ENCODE results near the gene PRR12. TPM values are rescaled to one million over a fixed set of nuclear protein-coding genes. Genes with fewer than 3 reads are reported as not detected.

The PRR12 gene
- total and polyA plus RNA-seq, 3 donors from 2014 or later, result 15.7 to 33.1 (median 32.8) TPM

DNA sequence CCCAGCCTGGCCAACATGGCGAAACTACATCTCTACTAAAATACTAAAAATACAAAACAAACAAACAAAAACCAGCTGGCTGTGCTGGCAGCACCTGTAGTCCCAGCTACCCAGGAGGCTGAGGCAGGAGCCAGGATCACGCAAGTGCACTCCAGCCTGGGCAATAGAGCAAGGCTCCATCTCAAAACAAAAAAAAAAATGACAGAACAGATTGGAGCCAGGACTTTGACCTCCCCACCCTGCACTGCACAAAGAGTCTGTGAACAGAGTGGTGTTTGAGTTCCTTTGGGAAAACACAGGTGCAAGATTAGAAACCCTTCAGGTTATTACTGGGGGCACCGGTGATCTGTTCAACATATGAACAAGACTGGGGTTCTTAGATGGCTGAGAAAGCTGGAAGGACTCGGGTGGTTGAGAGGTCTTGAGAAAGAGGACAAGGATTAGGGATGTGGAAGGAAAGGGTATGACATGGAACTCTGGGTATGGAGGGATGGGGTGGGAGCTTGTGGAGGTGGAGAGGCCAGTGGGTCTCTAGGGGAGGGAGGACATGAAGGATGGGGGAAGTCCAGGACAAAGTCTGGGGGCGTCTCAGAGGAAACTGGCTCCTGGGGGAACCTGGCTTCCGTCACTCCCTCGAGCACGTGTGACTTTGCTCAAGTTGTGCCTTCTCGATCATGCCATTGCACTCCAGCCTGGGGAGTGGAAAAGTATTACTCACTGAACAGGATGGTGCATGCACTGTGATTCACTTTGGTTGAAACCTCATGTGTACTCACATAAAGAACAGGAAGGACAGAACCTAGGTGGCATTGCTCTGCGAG lies 37.3 kb upstream of the PRR12 start:
- Histone ChIP-seq H3K4me1 (peaks cover 6% of the 10 kb centered on the region), H3K9me3 (no peaks in the 10 kb centered on the region), H3K36me3 (ENCODE audit: low read depth, missing control alignments) (no peaks in the 10 kb centered on the region), H3K4me3 (no peak overlapping the region), H3K27me3 (no peaks in the 10 kb centered on the region), H3K27ac (peak overlapping the region in 1 of 2 donors; percentile 53)
- TF ChIP-seq, protein P1, sequence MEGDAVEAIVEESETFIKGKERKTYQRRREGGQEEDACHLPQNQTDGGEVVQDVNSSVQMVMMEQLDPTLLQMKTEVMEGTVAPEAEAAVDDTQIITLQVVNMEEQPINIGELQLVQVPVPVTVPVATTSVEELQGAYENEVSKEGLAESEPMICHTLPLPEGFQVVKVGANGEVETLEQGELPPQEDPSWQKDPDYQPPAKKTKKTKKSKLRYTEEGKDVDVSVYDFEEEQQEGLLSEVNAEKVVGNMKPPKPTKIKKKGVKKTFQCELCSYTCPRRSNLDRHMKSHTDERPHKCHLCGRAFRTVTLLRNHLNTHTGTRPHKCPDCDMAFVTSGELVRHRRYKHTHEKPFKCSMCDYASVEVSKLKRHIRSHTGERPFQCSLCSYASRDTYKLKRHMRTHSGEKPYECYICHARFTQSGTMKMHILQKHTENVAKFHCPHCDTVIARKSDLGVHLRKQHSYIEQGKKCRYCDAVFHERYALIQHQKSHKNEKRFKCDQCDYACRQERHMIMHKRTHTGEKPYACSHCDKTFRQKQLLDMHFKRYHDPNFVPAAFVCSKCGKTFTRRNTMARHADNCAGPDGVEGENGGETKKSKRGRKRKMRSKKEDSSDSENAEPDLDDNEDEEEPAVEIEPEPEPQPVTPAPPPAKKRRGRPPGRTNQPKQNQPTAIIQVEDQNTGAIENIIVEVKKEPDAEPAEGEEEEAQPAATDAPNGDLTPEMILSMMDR (IDR thresholded peaks at IDR 0.05), result no peak
- TF ChIP-seq POLR2A (IDR thresholded peaks at IDR 0.05), result no peak
- 58 to 65% methylated on average over 10 of the region's 10 CpGs for WGBS, 2 donors
- intact Hi-C loops (cut with DNase I; ENCODE audit: low total_unique reads), result no loop called here
- DNase-seq, result no peak

DNA sequence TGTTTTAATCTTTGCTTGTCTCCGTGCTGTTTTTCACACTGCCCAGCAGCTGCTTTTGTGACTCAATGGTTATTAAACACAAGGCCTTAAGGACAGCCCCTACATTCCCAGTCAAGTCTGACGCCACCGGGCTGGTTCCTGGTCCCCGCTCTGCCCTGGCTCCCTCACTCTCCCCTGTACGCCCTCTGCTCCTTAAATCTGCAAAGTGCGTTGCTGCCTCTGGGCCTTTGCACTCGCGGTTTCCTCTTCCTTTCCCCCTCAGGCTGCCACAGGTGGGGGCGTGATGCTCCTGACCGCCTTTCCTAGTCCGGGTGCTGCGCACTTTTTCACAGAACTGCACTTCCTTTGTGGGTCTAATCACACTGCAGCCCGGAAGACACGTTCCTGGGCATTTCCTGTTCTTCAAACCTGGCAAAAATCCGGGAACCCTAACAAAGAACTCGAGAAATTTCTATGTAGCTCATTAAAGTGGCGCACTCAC lies 36.2 kb upstream of the PRR12 start:
- H3K27ac ChIP-seq, result peak overlapping the region in 1 of 2 donors; percentile 24
- intact Hi-C loops (cut with DNase I; ENCODE audit: low total_unique reads), result no loop called here

DNA sequence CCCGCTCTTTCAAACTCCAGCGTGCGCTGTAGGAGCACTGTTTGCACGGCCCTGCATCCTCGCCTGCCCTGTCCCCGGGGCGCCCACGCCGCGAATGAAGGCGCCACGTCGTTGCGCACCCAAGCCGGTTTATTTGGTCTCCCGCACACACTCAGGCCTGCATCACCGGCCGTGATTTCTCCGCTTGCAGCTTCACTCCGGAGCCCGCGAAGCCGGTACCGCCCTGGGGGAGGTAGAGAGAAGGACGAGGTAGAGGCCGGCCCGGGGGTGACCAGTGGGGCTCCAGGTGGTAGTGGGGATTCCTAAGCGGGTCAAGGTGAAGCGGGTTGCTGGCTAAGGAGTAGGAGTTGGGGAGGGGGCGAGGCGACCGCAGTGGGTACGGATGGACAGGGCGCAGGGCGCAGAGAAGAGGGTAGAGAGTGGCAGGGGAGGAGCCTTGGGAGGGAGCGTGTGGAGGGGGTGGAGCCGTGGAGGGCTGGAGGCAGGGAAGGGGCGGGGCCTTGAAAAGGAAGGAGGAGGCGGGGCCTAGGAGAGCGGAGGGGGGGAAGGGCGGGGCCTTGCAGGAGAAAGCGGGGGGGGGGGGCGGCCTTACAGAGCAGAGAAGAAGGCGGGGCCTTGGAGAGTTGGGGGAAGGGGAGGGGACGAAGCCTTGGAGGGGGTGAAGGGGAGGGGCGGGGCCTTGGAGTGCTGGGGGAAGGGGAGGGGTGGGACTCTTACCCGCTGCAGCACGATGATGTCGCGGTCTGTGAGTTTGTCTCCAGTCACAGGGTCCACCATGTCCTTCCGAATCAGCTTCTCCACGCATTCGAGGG lies 35.2 kb upstream of the PRR12 start:
- Histone ChIP-seq H3K27ac (peak overlapping the region in 1 of 2 donors; percentile 14), H3K36me3 (ENCODE audit: low read depth, missing control alignments) (no peaks in the 10 kb centered on the region), H3K27me3 (no peaks in the 10 kb centered on the region), H3K9me3 (no peaks in the 10 kb centered on the region), H3K4me3 (peak overlapping the region in 1 of 2 donors; percentile 29), H3K4me1 (peaks cover 11% of the 10 kb centered on the region)
- WGBS, 2 donors, result 67 to 68% methylated on average over 47 of the region's 53 CpGs
- TF ChIP-seq, protein P1 (IDR thresholded peaks at IDR 0.05), result no peak
- TF ChIP-seq POLR2A (IDR thresholded peaks at IDR 0.05), result no peak
- peak; percentile 86 for DNase-seq
- intact Hi-C loops (cut with DNase I; ENCODE audit: low total_unique reads), result no loop called here

More for the DNA sequence above, 36.2 kb upstream of the PRR12 start:
- no peaks in the 10 kb centered on the region for H3K27me3 ChIP-seq
- peaks cover 6% of the 10 kb centered on the region for H3K4me1 ChIP-seq
- no peak for DNase-seq
- H3K9me3 ChIP-seq, result no peaks in the 10 kb centered on the region
- H3K4me3 ChIP-seq, result no peak overlapping the region
- no peaks in the 10 kb centered on the region for H3K36me3 ChIP-seq (ENCODE audit: low read depth, missing control alignments)
- 38 to 68% methylated on average over 17 of the region's 17 CpGs for WGBS, 2 donors
- TF ChIP-seq, protein P1 (IDR thresholded peaks at IDR 0.05), result no peak
- no peak for TF ChIP-seq POLR2A (IDR thresholded peaks at IDR 0.05)

DNA sequence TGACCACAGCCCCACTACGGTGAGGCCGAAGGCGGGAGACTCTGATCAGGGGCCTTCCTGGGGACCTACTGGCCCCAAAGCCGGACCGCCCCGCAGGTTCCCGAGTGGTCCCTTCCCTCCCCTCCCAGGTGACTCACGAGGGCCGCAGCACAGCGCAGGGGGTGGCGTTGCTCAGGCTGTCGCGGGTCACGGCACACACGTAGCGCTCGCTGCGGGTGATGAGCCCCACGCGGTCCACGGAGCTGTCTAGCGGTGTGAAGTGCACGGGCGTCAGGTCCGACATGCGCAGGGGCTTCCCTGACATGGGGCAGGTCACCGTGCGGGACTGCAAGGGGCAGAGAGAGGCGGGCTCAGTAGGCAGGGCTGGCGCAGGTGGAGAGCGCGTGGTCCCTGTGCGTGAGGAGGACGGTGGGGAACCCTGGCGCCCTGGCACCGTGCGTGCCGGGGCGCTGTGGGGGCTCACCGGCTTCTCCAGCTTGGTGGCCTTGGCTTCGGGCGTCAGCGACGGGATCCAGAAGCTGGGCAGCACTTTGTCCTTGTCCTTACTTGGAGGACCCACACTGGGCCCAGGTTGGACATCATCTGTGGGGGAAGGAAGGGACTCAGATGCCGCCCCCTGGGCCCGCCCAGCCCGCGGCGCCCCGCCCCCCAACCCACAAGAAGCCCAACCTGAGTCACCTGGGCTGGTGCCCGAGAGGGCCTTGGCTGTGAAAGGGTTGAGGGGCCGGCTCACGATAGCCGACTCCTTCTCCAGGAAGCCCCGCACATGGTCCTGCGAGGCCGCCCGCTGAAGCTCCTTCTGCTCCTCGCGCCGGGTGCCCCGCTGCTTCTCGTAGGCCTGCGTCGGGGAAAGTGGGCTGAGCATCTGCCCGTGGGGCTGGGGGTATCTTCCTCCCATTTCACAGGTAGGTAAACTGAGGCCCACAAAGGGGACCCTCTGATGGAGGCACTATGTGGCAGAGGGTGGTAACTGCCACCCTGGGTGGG lies 34.3 kb upstream of the PRR12 start:
- 70% methylated on average over 24 to 64 of the region's 66 CpGs for WGBS, 2 donors
- Histone ChIP-seq H3K27me3 (no peaks in the 10 kb centered on the region), H3K27ac (no peak overlapping the region), H3K4me1 (peaks cover 11% of the 10 kb centered on the region), H3K9me3 (no peaks in the 10 kb centered on the region), H3K36me3 (ENCODE audit: low read depth, missing control alignments) (no peaks in the 10 kb centered on the region), H3K4me3 (peak overlapping the region in 1 of 2 donors; percentile 6)
- no peak for DNase-seq
- TF ChIP-seq, protein P1 (IDR thresholded peaks at IDR 0.05), result no peak
- TF ChIP-seq POLR2A (IDR thresholded peaks at IDR 0.05), result no peak
- intact Hi-C loops (cut with DNase I; ENCODE audit: low total_unique reads), result no loop called here
